ENCODE data around the gene RMP24.

Gene RMP24

DNA sequence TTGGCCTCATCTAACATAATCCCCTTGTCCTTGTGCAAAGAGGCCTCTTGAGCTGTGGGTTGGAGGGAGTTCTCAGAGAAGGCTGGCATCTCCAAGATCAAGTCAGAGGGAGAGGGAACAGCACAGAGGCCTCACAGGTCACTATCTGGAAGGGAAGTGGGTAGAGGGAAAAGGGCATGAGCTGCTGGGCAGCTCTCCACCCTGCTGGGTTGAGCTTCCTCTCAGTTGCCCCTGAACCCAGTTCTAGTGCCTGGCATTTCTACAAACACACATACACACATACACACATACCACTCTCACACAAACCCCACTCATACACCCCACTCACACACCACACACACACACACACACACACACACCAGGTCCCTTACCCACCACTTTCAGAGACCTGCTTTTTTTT is 30.3 kb upstream of the RMP24 start:
- H3K4me3 Mint-ChIP-seq (ENCODE audit: unreplicated experiment), result no peak overlapping the region
- no peaks in the 10 kb centered on the region for H3K36me3 ChIP-seq (ENCODE audit: control insufficient read depth, insufficient read depth, low read length)
- ChIA-PET POLR2A (no interaction called here), CTCF (no interaction called here)
- no peak overlapping the region for H3K27ac Mint-ChIP-seq (ENCODE audit: unreplicated experiment)
- TF ChIP-seq, protein P1, sequence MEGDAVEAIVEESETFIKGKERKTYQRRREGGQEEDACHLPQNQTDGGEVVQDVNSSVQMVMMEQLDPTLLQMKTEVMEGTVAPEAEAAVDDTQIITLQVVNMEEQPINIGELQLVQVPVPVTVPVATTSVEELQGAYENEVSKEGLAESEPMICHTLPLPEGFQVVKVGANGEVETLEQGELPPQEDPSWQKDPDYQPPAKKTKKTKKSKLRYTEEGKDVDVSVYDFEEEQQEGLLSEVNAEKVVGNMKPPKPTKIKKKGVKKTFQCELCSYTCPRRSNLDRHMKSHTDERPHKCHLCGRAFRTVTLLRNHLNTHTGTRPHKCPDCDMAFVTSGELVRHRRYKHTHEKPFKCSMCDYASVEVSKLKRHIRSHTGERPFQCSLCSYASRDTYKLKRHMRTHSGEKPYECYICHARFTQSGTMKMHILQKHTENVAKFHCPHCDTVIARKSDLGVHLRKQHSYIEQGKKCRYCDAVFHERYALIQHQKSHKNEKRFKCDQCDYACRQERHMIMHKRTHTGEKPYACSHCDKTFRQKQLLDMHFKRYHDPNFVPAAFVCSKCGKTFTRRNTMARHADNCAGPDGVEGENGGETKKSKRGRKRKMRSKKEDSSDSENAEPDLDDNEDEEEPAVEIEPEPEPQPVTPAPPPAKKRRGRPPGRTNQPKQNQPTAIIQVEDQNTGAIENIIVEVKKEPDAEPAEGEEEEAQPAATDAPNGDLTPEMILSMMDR (IDR thresholded peaks at IDR 0.05; ENCODE audit: insufficient read depth in 1 of 2, low read depth in 1 of 2, low read length in 1 of 2, severe bottlenecking in 1 of 2, unreplicated experiment in 1 of 2), result no peak
- no TSS peak for BruUV-seq (replicated peaks)
- no peak overlapping the region for H3K4me3 ChIP-seq (ENCODE audit: low read depth, low read length)
- no peaks in the 10 kb centered on the region for H3K4me1 ChIP-seq
- H3K4me1 Mint-ChIP-seq (ENCODE audit: low read depth, unreplicated experiment), result no peaks in the 10 kb centered on the region
- intact Hi-C loops (cut with micrococcal nuclease; ENCODE audit: unreplicated experiment), result no loop called here
- no peaks in the 10 kb centered on the region for H3K27me3 Mint-ChIP-seq (ENCODE audit: insufficient read depth, unreplicated experiment)
- no peaks in the 10 kb centered on the region for H3K9me3 Mint-ChIP-seq (ENCODE audit: unreplicated experiment)
- H3K36me3 Mint-ChIP-seq (ENCODE audit: insufficient read depth, unreplicated experiment), result no peaks in the 10 kb centered on the region
- no peak for DNase-seq
- H3K9me3 ChIP-seq, result no peaks in the 10 kb centered on the region
- no peaks in the 10 kb centered on the region for H3K27me3 ChIP-seq (replicated peaks; ENCODE audit: control insufficient read depth, insufficient read depth, low read length)

DNA sequence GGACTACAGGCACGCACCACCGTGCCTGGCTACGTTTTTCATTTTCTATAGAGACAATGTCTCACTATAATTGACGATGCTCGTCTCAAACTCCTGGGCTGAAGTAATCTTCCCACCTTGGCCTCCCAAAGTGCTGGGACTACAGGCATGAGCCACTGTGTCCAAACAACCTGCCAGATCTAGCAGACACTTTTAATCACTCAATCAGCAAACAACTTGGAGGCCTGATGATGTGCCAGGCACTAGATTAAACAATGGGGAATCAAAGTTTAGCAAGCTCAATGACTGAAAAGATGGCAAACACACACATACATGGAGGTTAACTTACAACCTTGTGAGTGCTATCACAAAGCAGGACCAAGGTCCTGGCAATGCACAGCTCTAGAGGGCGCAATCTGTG is 29.8 kb upstream of the RMP24 start:
- Mint-ChIP-seq H3K4me1 (ENCODE audit: low read depth, unreplicated experiment) (no peaks in the 10 kb centered on the region), H3K27ac (ENCODE audit: unreplicated experiment) (no peak overlapping the region), H3K27me3 (ENCODE audit: insufficient read depth, unreplicated experiment) (no peaks in the 10 kb centered on the region), H3K9me3 (ENCODE audit: unreplicated experiment) (no peaks in the 10 kb centered on the region), H3K4me3 (ENCODE audit: unreplicated experiment) (no peak overlapping the region), H3K36me3 (ENCODE audit: insufficient read depth, unreplicated experiment) (no peaks in the 10 kb centered on the region)
- H3K4me1 ChIP-seq, result no peaks in the 10 kb centered on the region
- intact Hi-C loops (cut with micrococcal nuclease; ENCODE audit: unreplicated experiment), result no loop called here
- no peak overlapping the region for H3K4me3 ChIP-seq (ENCODE audit: low read depth, low read length)
- no TSS peak for BruUV-seq (replicated peaks)
- ChIA-PET POLR2A (no interaction called here), CTCF (no interaction called here)
- H3K9me3 ChIP-seq, result no peaks in the 10 kb centered on the region
- TF ChIP-seq, protein P1 (IDR thresholded peaks at IDR 0.05; ENCODE audit: insufficient read depth in 1 of 2, low read depth in 1 of 2, low read length in 1 of 2, severe bottlenecking in 1 of 2, unreplicated experiment in 1 of 2), result no peak
- no peaks in the 10 kb centered on the region for H3K27me3 ChIP-seq (replicated peaks; ENCODE audit: control insufficient read depth, insufficient read depth, low read length)
- no peak for DNase-seq
- H3K36me3 ChIP-seq (ENCODE audit: control insufficient read depth, insufficient read depth, low read length), result no peaks in the 10 kb centered on the region

DNA sequence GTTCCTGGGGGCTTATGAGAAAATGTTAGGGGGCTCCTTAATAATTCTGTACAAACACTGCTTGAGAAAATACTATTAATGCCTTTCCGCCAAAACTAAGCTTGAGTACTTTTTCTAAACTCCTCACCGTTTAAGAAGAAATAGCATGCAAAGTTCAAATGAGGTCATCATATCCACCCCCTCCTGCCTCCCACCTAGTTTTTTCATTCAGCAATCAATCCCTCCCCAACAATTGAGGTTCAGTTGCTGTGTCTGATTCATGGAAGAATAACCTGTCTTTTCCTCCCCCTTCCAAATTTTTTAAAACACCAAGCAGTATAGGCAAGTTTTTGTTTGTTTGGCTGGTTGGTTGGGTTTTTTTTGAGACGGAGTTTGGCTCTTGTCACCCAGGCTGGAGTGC is 24.4 kb upstream of the RMP24 start:
- TF ChIP-seq, protein P1 (IDR thresholded peaks at IDR 0.05; ENCODE audit: insufficient read depth in 1 of 2, low read depth in 1 of 2, low read length in 1 of 2, severe bottlenecking in 1 of 2, unreplicated experiment in 1 of 2), result no peak
- intact Hi-C loops (cut with micrococcal nuclease; ENCODE audit: unreplicated experiment), result no loop called here
- ChIA-PET POLR2A (no interaction called here), CTCF (no interaction called here)
- BruUV-seq (replicated peaks), result no TSS peak
- no peak for DNase-seq
- H3K36me3 Mint-ChIP-seq (ENCODE audit: insufficient read depth, unreplicated experiment), result no peaks in the 10 kb centered on the region
- H3K4me3 Mint-ChIP-seq (ENCODE audit: unreplicated experiment), result no peak overlapping the region
- H3K27me3 Mint-ChIP-seq (ENCODE audit: insufficient read depth, unreplicated experiment), result no peaks in the 10 kb centered on the region
- no peak overlapping the region for H3K27ac Mint-ChIP-seq (ENCODE audit: unreplicated experiment)
- H3K4me1 Mint-ChIP-seq (ENCODE audit: low read depth, unreplicated experiment), result no peaks in the 10 kb centered on the region
- Histone ChIP-seq H3K36me3 (ENCODE audit: control insufficient read depth, insufficient read depth, low read length) (no peaks in the 10 kb centered on the region), H3K27me3 (replicated peaks; ENCODE audit: control insufficient read depth, insufficient read depth, low read length) (no peaks in the 10 kb centered on the region), H3K9me3 (no peaks in the 10 kb centered on the region), H3K4me3 (ENCODE audit: low read depth, low read length) (no peak overlapping the region), H3K4me1 (no peaks in the 10 kb centered on the region)
- H3K9me3 Mint-ChIP-seq (ENCODE audit: unreplicated experiment), result no peaks in the 10 kb centered on the region

Measured in Caco-2 (cell line).